ENCODE data around the gene DFFB. TPM values are rescaled to one million over a fixed set of nuclear protein-coding genes. Genes with fewer than 3 reads are reported as not detected.

DFFB gene
- total RNA-seq, 1 donor from 2014 or later: 11.2 TPM

- no peak for DNase-seq (ENCODE audit: low read depth in 2 of 2)
These were observed 28.9 kb upstream of the DFFB start for GRCh38 chr1:3828391-3828790.

GRCh38 chr1:3831689-3832088 lies 25.6 kb upstream of the DFFB start:
- DNase-seq (ENCODE audit: low read depth in 2 of 2): no peak

- no peak for DNase-seq (ENCODE audit: low read depth in 2 of 2)
These were observed 22.6 kb upstream of the DFFB start for GRCh38 chr1:3834701-3835100.

- DNase-seq (ENCODE audit: low read depth in 2 of 2): peak in 1 of 2 donors; percentile 31
These were observed 20.9 kb upstream of the DFFB start for GRCh38 chr1:3836421-3836820.

- no peak for DNase-seq (ENCODE audit: low read depth in 2 of 2)
These were observed 20.1 kb upstream of the DFFB start for GRCh38 chr1:3837200-3837599.

- no peak for DNase-seq (ENCODE audit: low read depth in 2 of 2)
These were observed 19.6 kb upstream of the DFFB start for GRCh38 chr1:3837685-3838084.

GRCh38 chr1:3838788-3839187 lies 18.5 kb upstream of the DFFB start:
- DNase-seq (ENCODE audit: low read depth in 2 of 2): no peak

GRCh38 chr1:3841491-3841890 lies 15.8 kb upstream of the DFFB start:
- DNase-seq (ENCODE audit: low read depth in 2 of 2): no peak

GRCh38 chr1:3842912-3843311 lies 14.4 kb upstream of the DFFB start:
- no peak for DNase-seq (ENCODE audit: low read depth in 2 of 2)

- peak in 1 of 2 donors; percentile 47 for DNase-seq (ENCODE audit: low read depth in 2 of 2)
These were observed 10.7 kb upstream of the DFFB start for GRCh38 chr1:3846541-3846940.

- no peak for DNase-seq (ENCODE audit: low read depth in 2 of 2)
These were observed 10.2 kb upstream of the DFFB start for GRCh38 chr1:3847081-3847480.

GRCh38 chr1:3850857-3851256 lies 6.4 kb upstream of the DFFB start:
- DNase-seq (ENCODE audit: low read depth in 2 of 2): no peak

GRCh38 chr1:3851292-3851691 lies 6.0 kb upstream of the DFFB start:
- DNase-seq (ENCODE audit: low read depth in 2 of 2): no peak

GRCh38 chr1:3852091-3852490 lies 5.2 kb upstream of the DFFB start:
- no peak for DNase-seq (ENCODE audit: low read depth in 2 of 2)

GRCh38 chr1:3852711-3853485 lies 4.4 kb upstream of the DFFB start:
- DNase-seq (ENCODE audit: low read depth in 2 of 2): no peak

GRCh38 chr1:3857791-3858129 lies 484 bp downstream of the DFFB start:
- DNase-seq (ENCODE audit: low read depth in 2 of 2): no peak

- peak in 1 of 2 donors; percentile 29 for DNase-seq (ENCODE audit: low read depth in 2 of 2)
These were observed 1.1 kb downstream of the DFFB start for GRCh38 chr1:3858231-3858981.

GRCh38 chr1:3863231-3863935 lies 6.1 kb downstream of the DFFB start:
- DNase-seq (ENCODE audit: low read depth in 2 of 2): no peak

GRCh38 chr1:3864884-3865283 lies 7.6 kb downstream of the DFFB start:
- DNase-seq (ENCODE audit: low read depth in 2 of 2): no peak

GRCh38 chr1:3865606-3866160 lies 8.4 kb downstream of the DFFB start:
- no peak for DNase-seq (ENCODE audit: low read depth in 2 of 2)

- no peak for DNase-seq (ENCODE audit: low read depth in 2 of 2)
These were observed 11.3 kb downstream of the DFFB start for GRCh38 chr1:3868464-3869006.

GRCh38 chr1:3869751-3870301 lies 12.6 kb downstream of the DFFB start:
- no peak for DNase-seq (ENCODE audit: low read depth in 2 of 2)
